HepG2 (cell line): ENCODE results near the gene NTF3. TPM values are rescaled to one million over a fixed set of nuclear protein-coding genes. Genes with fewer than 3 reads are reported as not detected.

ENCODE experiments used
- ATAC-seq: fragments of 200-7000 bp; cut with Tn5 transposase; 3 replicates; pipeline ENCODE4 v1.9.1; 2020; ENCODE audit warnings: mild to moderate bottlenecking, moderate library complexity
- BruUV-seq: library from RNA; stranded (reverse); fragments of 400-500 nt; replicated peaks from 2 replicates; lab custom pipeline; 2021; lab: Mats Ljungman, UMichigan
- CTCF ChIA-PET: fragments of 300-600 bp; formaldehyde crosslinking; extraction: SDS; loops from one replicate; lab custom pipeline; 2021; ENCODE audit warnings: low total read pairs, inconsistent platforms, low intra/inter-chr PET ratio; lab: Yijun Ruan, JAX
- POLR2A ChIA-PET: fragments of 350-600 bp; sonication (Branson Sonifier 250); formaldehyde crosslinking; loops from one replicate; lab custom pipeline; 2020; ENCODE audit warnings: antibody characterized with exemption, inconsistent platforms; lab: Yijun Ruan, JAX
- DNase-seq: peaks from one replicate; pipeline ENCODE4 v3.0.0-alpha.2; 2015; ENCODE audit warnings: low spot score
- FAIRE-seq: peaks from 3 replicates; lab custom pipeline; 2011; peaks lifted over from hg19 to GRCh38; lab: Jason Lieb, UNC
- H2AFZ ChIP-seq: one replicate; pipeline ENCODE4 v1.6.1; 2011; ENCODE audit warnings: low read length, inconsistent platforms
- H3K27ac ChIP-seq: fragments of 300-600 bp; 3 replicates; pipeline ENCODE4 v1.8.0; 2011; ENCODE audit warnings: mixed run types, mild to moderate bottlenecking, mixed read lengths, low read length, inconsistent platforms; ENCODE audit not compliant: insufficient read depth; ENCODE audit errors: extremely low read length
- H3K27me3 ChIP-seq, 2 experiments: fragments of 200-600 bp in 1 of 2; 2 replicates in 1 of 2; 3 replicates in 1 of 2; pipeline versions ENCODE4 v1.6.0 to v1.8.0; 2011; ENCODE audit warnings: low read length in 2 of 2, mild to moderate bottlenecking in 2 of 2, moderate library complexity in 2 of 2, inconsistent platforms in 1 of 2; ENCODE audit not compliant: insufficient read depth in 2 of 2, control insufficient read depth in 1 of 2
- H3K36me3 ChIP-seq, 2 experiments: fragments of 200-600 bp in 1 of 2; replicated peaks in 1 of 2; 2 replicates in 1 of 2; 3 replicates in 1 of 2; pipeline versions ENCODE4 v1.5.1 to v1.8.0; 2011; ENCODE audit warnings: low read length in 2 of 2, inconsistent platforms in 1 of 2; ENCODE audit not compliant: insufficient read depth in 2 of 2, control insufficient read depth in 1 of 2
- H3K4me1 ChIP-seq: 2 replicates; pipeline ENCODE4 v1.5.1; 2012; ENCODE audit warnings: low read length, inconsistent platforms; ENCODE audit not compliant: insufficient read depth
- H3K4me2 ChIP-seq: 2 replicates; pipeline ENCODE4 v1.6.0; 2011; ENCODE audit warnings: low read depth, low read length, inconsistent platforms
- H3K4me3 ChIP-seq, 3 experiments: fragments of 200-600 bp in 1 of 3; sonication (generic), shearing (Covaris generic) in 1 of 3; replicated peaks in 1 of 3; 2 replicates each; pipeline ENCODE4 v1.5.1; 2011 to 2016; ENCODE audit warnings: low read length in 3 of 3, inconsistent platforms in 2 of 3, low read depth in 2 of 3, mild to moderate bottlenecking in 2 of 3, control low read depth in 1 of 3, mixed read lengths in 1 of 3; ENCODE audit not compliant: insufficient read depth in 1 of 3
- H3K79me2 ChIP-seq: one replicate; pipeline ENCODE4 v1.6.1; 2011; ENCODE audit warnings: low read length, inconsistent platforms; ENCODE audit not compliant: insufficient read depth
- H3K9ac ChIP-seq: 2 replicates; pipeline ENCODE4 v1.6.0; 2011; ENCODE audit warnings: mild to moderate bottlenecking, low read depth, low read length, inconsistent platforms; ENCODE audit not compliant: insufficient read depth
- H3K9me3 ChIP-seq: 2 replicates; pipeline ENCODE4 v1.5.1; 2012; ENCODE audit warnings: mild to moderate bottlenecking, low read length
- H4K20me1 ChIP-seq: 2 replicates; pipeline ENCODE4 v1.6.0; 2011; ENCODE audit warnings: inconsistent platforms, mild to moderate bottlenecking, low read length, moderate library complexity; ENCODE audit not compliant: insufficient read depth
- GFI1 ChIP-seq: sonication (generic); formaldehyde crosslinking; IDR thresholded peaks from 2 replicates; pipeline ENCODE4 v1.5.0; 2020; ENCODE audit warnings: missing genetic modification reagents, mild to moderate bottlenecking, borderline replicate concordance
- SRY ChIP-seq: sonication (generic); formaldehyde crosslinking; IDR thresholded peaks from 2 replicates; pipeline ENCODE4 v1.8.0; 2022; ENCODE audit warnings: mild to moderate bottlenecking, missing genetic modification reagents
- TBX2 ChIP-seq: sonication (generic); formaldehyde crosslinking; IDR thresholded peaks from 2 replicates; pipeline ENCODE4 v1.5.0; 2020; ENCODE audit warnings: missing genetic modification reagents, mild to moderate bottlenecking, borderline replicate concordance
- ZNF256 ChIP-seq: sonication (generic); formaldehyde crosslinking; conservative IDR thresholded peaks from 2 replicates; pipeline ENCODE4 v1.4.0; 2020; ENCODE audit warnings: missing genetic modification reagents
- ZSCAN30 ChIP-seq: sonication (generic); formaldehyde crosslinking; IDR thresholded peaks from 2 replicates; pipeline ENCODE4 v1.5.0; 2020; ENCODE audit warnings: mild to moderate bottlenecking, missing genetic modification reagents
- WGBS: methylation state at CpG from one replicate; pipeline ENCODE4 v1.1.6; 2017; ENCODE audit warnings: low lambda C conversion rate; 5-methylcytosine and 5-hydroxymethylcytosine counted together
- in situ Hi-C: cut with HindIII; loops from 2 replicates; pipeline ENCODE4 v1.10.0; 2017; ENCODE audit warnings: low pct_unique_long_range_greater_than_20kb; ENCODE audit not compliant: extremely low pct_ligation_motif_present
- intact Hi-C: fragments of 100-400 bp; cut with micrococcal nuclease; formaldehyde crosslinking; loops from one replicate; pipeline ENCODE4 v1.10.0; 2022; ENCODE audit not compliant: unreplicated experiment
- polyA plus RNA-seq, 8 experiments: library from polyadenylated mRNA; depleted of rRNA in 3 of 8; stranded (reverse) in 7 of 8; unstranded in 1 of 8; fragments of >200 nt; fragmentation: Illumina TruSeq in 4 of 8; extraction: Trizol in 4 of 8; gene quantifications; 2 replicates each; pipeline versions ENCODE4 v1.2.1 to v1.2.3, GENCODE V29; 2011 to 2016; ENCODE audit warnings: low read depth in 4 of 8, missing spikeins in 1 of 8, mixed read lengths in 1 of 8; ENCODE audit not compliant: insufficient read depth in 1 of 8
- total RNA-seq, 5 experiments: library from RNA; depleted of rRNA; stranded (reverse); fragments of >200 nt; fragmentation: Illumina TruSeq; extraction: Trizol; gene quantifications; 2 replicates each; pipeline ENCODE4 v1.2.3, GENCODE V29; 2016; ENCODE audit warnings: low read depth in 1 of 5
- TF ChIP-seq, protein P1 (sequence below): sonication (generic); formaldehyde crosslinking; IDR thresholded peaks from 2 replicates; pipeline ENCODE4; 2020; ENCODE audit warnings: missing genetic modification reagents, mild to moderate bottlenecking, borderline replicate concordance
- TF ChIP-seq, protein P2 (sequence below): sonication (generic); formaldehyde crosslinking; conservative IDR thresholded peaks from 2 replicates; pipeline ENCODE4 v1.4.0; 2020; ENCODE audit warnings: missing genetic modification reagents
- TF ChIP-seq, protein P3 (sequence below): sonication (generic); formaldehyde crosslinking; IDR thresholded peaks from 2 replicates; pipeline ENCODE4 v1.5.1; 2020; ENCODE audit warnings: missing genetic modification reagents, mild to moderate bottlenecking, borderline replicate concordance
- TF ChIP-seq, protein P4 (sequence below): sonication (generic); formaldehyde crosslinking; IDR thresholded peaks from 2 replicates; pipeline ENCODE4 v1.4.0; 2020; ENCODE audit warnings: mild to moderate bottlenecking, missing genetic modification reagents
- TF ChIP-seq, protein P5 (sequence below): sonication (generic); formaldehyde crosslinking; IDR thresholded peaks from 2 replicates; pipeline ENCODE4 v1.4.0; 2020; ENCODE audit warnings: missing genetic modification reagents

NTF3 gene
- total and polyA plus RNA-seq, 2 of the 13 experiments (the other 11 are each of a cell fraction or from before 2014, with no cell fraction given): not detected

DNA sequence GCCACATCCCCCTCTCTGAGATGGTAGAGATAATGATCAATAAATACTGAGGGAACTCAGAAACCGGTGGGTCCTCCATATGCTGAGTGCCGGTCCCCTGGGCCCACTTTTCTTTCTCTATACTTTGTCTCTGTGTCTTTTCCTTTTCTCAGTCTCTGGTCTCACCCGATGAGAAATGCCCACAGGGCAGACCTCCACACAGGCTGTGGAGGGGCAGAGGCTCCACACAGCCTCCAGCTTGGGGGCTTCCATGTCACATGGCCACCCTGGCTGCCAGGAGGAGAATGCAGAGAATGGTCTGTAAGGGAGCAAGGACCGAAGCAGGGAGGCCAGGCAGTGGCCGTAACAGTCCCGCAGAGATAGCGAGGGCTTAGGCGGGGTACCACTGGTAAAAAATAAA lies 105.9 kb downstream of the NTF3 start:
- H2AFZ ChIP-seq: no peak overlapping the region
- TF ChIP-seq, protein P1, sequence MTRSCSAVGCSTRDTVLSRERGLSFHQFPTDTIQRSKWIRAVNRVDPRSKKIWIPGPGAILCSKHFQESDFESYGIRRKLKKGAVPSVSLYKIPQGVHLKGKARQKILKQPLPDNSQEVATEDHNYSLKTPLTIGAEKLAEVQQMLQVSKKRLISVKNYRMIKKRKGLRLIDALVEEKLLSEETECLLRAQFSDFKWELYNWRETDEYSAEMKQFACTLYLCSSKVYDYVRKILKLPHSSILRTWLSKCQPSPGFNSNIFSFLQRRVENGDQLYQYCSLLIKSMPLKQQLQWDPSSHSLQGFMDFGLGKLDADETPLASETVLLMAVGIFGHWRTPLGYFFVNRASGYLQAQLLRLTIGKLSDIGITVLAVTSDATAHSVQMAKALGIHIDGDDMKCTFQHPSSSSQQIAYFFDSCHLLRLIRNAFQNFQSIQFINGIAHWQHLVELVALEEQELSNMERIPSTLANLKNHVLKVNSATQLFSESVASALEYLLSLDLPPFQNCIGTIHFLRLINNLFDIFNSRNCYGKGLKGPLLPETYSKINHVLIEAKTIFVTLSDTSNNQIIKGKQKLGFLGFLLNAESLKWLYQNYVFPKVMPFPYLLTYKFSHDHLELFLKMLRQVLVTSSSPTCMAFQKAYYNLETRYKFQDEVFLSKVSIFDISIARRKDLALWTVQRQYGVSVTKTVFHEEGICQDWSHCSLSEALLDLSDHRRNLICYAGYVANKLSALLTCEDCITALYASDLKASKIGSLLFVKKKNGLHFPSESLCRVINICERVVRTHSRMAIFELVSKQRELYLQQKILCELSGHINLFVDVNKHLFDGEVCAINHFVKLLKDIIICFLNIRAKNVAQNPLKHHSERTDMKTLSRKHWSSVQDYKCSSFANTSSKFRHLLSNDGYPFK (CRISPR knock-in tag): no peak
- no peak for TF ChIP-seq GFI1
- TF ChIP-seq, protein P2, sequence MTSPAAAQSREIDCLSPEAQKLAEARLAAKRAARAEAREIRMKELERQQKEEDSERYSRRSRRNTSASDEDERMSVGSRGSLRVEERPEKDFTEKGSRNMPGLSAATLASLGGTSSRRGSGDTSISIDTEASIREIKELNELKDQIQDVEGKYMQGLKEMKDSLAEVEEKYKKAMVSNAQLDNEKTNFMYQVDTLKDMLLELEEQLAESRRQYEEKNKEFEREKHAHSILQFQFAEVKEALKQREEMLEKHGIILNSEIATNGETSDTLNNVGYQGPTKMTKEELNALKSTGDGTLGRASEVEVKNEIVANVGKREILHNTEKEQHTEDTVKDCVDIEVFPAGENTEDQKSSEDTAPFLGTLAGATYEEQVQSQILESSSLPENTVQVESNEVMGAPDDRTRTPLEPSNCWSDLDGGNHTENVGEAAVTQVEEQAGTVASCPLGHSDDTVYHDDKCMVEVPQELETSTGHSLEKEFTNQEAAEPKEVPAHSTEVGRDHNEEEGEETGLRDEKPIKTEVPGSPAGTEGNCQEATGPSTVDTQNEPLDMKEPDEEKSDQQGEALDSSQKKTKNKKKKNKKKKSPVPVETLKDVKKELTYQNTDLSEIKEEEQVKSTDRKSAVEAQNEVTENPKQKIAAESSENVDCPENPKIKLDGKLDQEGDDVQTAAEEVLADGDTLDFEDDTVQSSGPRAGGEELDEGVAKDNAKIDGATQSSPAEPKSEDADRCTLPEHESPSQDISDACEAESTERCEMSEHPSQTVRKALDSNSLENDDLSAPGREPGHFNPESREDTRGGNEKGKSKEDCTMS (CRISPR knock-in tag): no peak
- TF ChIP-seq, protein P3, sequence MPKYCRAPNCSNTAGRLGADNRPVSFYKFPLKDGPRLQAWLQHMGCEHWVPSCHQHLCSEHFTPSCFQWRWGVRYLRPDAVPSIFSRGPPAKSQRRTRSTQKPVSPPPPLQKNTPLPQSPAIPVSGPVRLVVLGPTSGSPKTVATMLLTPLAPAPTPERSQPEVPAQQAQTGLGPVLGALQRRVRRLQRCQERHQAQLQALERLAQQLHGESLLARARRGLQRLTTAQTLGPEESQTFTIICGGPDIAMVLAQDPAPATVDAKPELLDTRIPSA: no peak
- no peak for TF ChIP-seq TBX2 (CRISPR knock-in tag)
- TF ChIP-seq SRY (CRISPR knock-in tag): no peak
- TF ChIP-seq, protein P4, sequence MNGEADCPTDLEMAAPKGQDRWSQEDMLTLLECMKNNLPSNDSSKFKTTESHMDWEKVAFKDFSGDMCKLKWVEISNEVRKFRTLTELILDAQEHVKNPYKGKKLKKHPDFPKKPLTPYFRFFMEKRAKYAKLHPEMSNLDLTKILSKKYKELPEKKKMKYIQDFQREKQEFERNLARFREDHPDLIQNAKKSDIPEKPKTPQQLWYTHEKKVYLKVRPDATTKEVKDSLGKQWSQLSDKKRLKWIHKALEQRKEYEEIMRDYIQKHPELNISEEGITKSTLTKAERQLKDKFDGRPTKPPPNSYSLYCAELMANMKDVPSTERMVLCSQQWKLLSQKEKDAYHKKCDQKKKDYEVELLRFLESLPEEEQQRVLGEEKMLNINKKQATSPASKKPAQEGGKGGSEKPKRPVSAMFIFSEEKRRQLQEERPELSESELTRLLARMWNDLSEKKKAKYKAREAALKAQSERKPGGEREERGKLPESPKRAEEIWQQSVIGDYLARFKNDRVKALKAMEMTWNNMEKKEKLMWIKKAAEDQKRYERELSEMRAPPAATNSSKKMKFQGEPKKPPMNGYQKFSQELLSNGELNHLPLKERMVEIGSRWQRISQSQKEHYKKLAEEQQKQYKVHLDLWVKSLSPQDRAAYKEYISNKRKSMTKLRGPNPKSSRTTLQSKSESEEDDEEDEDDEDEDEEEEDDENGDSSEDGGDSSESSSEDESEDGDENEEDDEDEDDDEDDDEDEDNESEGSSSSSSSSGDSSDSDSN (CRISPR knock-in tag): no peak
- TF ChIP-seq ZSCAN30 (CRISPR knock-in tag): no peak
- TF ChIP-seq, protein P5, sequence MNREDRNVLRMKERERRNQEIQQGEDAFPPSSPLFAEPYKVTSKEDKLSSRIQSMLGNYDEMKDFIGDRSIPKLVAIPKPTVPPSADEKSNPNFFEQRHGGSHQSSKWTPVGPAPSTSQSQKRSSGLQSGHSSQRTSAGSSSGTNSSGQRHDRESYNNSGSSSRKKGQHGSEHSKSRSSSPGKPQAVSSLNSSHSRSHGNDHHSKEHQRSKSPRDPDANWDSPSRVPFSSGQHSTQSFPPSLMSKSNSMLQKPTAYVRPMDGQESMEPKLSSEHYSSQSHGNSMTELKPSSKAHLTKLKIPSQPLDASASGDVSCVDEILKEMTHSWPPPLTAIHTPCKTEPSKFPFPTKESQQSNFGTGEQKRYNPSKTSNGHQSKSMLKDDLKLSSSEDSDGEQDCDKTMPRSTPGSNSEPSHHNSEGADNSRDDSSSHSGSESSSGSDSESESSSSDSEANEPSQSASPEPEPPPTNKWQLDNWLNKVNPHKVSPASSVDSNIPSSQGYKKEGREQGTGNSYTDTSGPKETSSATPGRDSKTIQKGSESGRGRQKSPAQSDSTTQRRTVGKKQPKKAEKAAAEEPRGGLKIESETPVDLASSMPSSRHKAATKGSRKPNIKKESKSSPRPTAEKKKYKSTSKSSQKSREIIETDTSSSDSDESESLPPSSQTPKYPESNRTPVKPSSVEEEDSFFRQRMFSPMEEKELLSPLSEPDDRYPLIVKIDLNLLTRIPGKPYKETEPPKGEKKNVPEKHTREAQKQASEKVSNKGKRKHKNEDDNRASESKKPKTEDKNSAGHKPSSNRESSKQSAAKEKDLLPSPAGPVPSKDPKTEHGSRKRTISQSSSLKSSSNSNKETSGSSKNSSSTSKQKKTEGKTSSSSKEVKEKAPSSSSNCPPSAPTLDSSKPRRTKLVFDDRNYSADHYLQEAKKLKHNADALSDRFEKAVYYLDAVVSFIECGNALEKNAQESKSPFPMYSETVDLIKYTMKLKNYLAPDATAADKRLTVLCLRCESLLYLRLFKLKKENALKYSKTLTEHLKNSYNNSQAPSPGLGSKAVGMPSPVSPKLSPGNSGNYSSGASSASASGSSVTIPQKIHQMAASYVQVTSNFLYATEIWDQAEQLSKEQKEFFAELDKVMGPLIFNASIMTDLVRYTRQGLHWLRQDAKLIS (CRISPR knock-in tag): no peak
- no peak for TF ChIP-seq ZNF256
- no peak overlapping the region for H3K27ac ChIP-seq
- H3K4me3 ChIP-seq: no peak overlapping the region
- no peak overlapping the region for H3K9ac ChIP-seq
- no peaks in the 10 kb centered on the region for H4K20me1 ChIP-seq
- H3K27me3 ChIP-seq: no peaks in the 10 kb centered on the region
- H3K36me3 ChIP-seq: no peaks in the 10 kb centered on the region
- POLR2A ChIA-PET: no interaction called here
- DNase-seq: no peak
- BruUV-seq: no TSS peak
- no peak for ATAC-seq
- H3K9me3 ChIP-seq: no peaks in the 10 kb centered on the region
- no peaks in the 10 kb centered on the region for H3K4me1 ChIP-seq
- no peak for FAIRE-seq
- H3K79me2 ChIP-seq: no peaks in the 10 kb centered on the region
- WGBS: 48% methylated on average over 8 of the region's 8 CpGs
- CTCF ChIA-PET: no interaction called here
- in situ Hi-C loops: no loop called here
- H3K4me2 ChIP-seq: no peak overlapping the region
- intact Hi-C loops: no loop called here
